ENCODE results near the gene SEMA3B. TPM values are rescaled to one million over a fixed set of nuclear protein-coding genes. Genes with fewer than 3 reads are reported as not detected.
A peak's percentile ranks its signal among the peaks of the same experiment; 100 is the strongest.
"Not testable (repeated sequence)": the region's sequence is repeated elsewhere in the genome, so short reads cannot be mapped to it uniquely, and the experiment has no call there.

SEMA3B gene
- total RNA-seq, 1 donor from 2014 or later, result 2.3 TPM

DNA sequence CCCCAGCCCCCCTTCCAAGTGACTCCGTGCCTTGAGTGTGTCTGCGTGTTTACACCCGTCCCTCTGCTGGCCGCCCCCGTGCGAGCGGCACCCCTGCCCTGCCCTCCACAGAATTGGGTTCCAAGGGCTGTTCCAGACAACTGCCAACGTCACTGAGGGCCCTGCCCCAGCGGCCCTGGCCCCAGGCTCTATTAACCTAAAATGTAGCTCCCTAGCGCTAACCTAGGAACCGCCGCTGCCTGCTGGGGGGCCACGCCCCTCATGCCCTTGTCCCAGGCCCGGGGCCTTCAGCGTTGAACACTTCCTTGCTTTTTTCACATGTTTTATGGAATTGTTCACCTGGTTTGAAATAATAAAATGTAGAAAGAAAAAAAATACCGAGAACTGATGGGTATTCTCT lies 10.0 kb upstream of the SEMA3B start:
- no peak for DNase-seq

DNA sequence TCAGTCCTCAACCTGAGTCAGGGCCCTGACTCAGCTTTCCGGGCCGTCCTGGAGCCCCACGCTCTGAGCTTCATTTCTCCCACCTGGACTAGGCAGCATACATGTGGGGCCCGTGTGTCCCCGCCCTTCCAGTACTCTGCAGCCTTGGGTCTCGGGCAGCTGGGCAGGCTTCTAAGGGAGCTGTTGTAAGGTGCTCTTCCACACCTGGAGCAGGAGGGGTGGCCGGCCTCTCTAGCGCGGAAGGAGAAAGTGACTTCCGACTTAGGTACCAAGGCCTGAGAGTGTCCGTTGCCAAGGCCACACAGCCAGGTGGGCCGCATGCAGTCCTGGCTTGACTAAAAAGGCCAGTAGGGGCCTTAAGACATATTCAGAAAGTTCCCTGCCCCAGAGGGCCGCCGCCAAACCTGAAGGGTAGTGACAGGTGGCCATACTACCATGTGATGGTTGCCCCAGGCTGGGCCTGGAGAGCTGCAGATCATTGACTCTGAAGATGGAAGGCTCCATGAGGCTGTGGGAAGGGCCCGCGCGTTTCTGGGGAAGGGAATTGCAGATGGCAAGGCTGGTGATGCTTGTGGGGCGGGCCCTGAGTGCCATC lies 9.4 kb upstream of the SEMA3B start:
- no peak for DNase-seq

DNA sequence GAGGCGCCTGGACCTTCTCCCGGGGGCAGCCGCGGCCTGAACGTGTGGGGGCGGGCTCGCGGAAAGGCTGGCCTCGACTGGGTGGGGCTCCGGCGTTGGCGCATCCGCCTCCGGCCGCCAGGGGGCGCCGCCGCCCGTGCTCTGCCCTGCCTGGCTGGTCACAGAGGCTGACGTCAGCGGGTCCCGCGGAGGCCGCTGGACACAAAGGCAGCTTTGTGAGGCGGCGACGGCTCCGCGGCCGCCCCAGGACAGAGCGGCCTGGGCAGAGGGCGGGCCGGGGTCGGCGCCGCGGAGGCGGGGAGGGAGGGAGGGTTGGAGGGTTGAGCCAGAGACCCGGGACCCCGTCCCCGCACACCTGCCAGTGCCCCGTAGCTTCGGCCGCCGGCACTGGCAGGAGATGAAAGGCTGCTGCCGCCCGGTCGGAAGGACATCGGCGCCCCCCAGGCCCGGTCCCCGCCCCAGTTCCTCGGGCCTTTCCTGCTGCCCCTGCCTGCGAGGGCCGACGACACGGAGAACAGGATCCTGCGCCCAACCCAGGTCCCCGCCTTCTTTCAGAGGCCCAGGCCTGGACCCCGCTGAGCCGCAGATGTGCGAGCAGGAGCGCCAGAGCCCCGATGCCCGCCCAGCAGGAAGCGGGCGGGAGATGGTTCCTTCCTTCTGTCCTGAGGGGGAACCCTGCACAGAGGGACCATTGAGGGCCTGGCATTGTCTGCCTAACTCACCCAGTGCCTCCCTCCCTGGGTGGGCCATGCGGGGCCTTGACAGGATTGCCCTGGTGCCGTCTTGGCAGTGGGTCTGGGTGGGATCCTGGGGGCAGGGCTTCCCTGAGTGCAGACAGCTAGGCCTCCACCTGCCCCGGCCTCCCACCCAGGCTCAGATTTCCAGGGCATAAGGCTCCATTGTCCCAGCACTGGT lies 8.7 kb upstream of the SEMA3B start:
- DNase-seq, result peak; percentile 87

DNA sequence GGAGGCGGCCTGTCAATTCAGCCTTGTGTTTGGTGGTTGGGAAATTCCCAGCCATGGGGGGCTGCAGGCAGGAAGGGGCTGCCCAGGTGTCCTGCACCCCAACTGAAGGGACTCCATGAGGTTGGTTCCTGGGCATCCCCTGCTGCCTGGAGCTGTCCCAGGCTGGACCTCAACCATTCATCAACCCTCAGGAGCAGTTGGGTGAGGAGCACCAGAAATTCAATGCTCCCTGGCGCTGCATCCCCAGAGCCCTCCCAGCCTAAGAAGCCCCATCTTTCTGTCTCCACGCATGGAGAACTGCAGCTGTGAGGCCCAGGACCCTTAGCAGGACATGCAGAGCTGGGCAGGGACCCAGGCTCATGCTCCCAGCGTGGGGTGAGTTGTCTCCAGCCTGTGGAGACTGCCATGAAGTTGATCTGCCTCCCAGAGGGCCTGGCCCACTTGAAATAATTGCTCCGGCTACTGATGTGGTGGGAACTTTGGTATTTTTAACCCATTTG lies 8.0 kb upstream of the SEMA3B start:
- no peak for DNase-seq

DNA sequence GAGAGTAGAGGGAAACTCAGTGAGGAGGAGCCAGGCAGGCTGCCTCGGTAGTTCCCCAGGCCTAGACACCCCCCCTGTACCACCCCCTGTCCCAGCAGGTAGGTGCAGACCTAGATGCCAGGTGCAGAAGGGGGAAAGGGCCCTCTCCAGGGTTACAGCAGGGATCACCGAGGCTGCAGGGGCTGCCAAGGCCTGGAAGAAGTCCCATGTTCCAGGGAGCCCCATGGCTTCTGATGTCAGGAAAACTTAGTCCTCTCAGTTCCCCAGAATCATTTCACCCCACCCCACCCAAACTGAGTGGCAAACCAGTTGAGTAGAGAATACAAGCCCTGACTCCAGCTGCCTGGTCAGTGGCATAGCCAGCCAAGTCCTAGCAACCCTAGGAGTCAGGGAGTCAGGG lies 7.4 kb upstream of the SEMA3B start:
- DNase-seq, result no peak

DNA sequence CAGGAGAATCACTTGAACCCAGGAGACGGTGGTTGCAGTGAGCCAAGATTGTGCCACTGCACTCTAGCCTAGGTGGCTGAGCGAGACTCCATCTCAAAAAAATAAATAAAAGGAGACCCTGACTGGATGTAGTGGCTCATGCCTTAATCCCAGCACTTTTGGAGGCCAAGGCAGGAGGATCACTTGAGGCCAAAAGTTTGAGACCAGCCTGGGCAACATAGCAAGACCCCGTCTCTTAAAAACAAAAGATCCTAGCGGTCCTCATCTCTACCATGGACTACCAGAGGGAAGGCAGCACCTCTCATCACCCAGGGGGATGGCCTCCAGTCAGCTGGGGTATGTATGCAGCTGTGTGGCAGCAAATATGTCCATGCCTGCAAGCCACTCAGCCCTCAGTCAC lies 6.7 kb upstream of the SEMA3B start:
- DNase-seq, result not testable (repeated sequence)

DNA sequence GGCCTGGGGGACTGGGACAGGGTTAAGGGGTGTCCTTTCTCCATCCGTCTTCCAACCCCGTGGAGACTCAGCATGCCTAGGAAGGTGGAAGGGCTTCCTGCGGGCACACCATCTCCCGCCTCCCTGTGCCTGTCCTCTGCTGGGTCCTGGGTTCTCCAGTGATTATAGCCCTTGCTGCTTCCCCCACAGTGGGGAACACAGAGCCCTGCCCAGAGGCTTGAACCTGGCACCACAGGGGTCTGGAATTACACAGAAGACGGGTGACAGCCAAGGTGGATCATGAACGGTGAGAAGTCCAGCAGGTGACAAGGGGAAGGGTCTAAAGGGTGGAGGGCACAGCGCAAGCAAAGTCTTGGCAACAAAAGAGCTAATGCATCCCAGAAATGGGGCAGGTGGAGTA lies 6.2 kb upstream of the SEMA3B start:
- no peak for DNase-seq

DNA sequence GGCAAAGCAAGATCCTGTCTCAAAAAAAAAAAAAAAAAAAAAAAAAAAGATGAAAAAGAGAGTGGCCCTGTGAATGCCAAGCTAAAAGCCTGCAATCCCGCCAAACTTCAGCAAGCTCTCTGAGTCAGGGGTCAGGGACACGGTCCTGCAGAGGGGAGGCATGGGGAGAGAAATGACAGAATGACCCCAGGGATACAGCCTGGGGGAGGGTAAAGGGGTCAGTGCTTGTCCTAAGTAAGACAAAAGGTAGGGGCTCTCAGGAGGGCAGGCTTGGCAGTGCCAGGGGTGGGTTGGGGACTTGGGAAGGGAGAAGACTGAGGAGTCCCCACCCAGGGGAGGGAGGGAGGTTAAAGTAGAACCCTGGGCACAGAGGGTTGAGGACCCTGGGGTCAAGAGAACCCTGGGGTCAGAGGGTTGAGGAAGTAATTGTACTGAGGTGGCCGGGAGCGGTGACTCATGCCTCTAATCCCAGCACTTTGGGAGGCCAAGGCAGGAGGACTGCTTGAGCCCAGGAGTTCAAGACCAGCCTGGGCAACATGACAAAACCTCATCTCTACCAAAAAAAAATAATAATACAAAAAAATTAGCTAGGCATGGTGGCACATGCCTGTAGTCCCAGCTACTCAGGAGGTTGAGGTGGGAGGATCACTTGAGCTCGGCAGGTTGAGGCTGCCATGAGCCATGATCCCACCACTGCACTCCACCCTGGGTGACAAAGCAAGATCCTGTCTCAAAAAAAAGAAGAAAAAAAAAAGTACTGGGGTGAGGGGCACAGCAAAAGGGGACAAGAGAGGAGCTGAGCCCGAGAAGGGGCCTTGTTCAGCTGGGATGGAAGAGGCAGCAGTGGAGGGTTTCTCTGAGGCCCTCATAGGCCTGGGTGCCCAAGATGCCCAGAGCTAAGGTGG lies 5.2 kb upstream of the SEMA3B start:
- DNase-seq, result no peak

DNA sequence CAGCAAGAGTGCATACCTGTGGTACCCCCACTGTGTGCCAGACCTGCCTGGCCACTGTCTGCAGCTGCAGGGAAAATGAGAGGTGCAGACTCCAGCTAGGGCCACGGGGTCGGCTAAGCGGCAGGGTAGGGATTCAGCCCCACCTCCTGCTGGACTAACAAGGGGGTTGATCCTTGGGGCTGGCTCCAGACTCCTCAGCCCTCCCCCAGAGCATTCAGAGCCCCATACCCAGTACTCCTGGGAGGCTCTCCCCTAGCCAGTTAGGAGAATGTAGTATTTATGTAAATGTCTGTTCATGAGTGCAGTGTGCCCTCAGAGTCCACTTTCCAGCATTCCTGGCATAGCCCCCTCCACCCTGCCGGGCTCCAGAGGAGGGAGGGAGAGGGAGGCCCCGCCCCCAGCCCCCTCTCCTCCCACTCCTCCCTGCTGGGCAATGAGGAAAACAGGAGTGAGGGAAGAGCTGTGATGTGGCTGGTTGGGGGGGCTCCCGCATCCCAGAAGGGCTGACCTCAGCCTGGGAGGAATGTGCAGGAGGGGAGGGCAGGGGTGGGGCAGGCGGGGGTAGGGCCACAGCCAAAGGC lies 4.5 kb upstream of the SEMA3B start:
- DNase-seq, result peak; percentile 81

DNA sequence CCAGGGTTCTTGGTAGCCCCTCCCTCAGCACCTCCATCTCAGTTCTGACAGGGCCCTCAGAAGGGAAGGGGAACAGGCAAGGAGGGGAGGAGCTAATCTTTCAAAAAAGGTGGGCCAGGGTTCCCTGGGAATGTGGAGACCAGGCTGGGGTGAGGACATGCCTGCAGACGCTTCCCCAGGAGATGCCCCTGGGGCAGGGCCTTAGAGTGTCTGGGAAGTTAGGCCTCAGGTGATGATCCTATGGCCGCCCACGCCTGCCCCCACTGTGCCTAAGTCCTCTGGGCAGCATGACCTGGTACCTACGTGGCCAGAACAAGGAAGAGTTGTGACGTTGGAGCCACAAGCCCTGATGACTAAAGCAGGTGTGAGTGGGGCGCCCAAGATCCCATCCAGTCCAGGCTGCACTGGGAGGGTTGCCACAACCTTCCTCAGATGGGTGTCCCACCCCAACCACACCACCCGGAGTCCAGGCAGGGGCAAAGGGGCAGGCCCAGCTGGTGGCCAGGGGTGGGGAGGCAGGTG lies 3.9 kb upstream of the SEMA3B start:
- DNase-seq, result no peak

DNA sequence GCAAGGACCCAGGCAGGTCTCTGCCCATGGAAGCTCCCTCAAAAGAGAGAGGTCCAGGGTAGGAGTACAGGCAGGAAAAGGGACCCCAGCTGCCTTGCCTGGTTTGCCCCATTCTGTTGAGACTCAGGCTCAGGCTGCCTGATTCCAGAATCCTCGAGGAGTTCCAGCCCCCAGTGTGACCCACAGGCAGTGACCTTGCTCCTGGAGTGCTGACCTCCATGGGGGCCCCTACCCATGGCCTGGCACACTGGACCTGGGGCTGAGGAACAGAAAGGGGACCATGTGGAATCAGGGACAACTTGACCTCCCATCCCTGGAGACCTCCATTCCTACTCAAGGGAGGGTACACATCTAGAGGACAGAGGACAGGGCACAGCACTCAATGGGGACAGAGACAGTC lies 3.4 kb upstream of the SEMA3B start:
- no peak for DNase-seq

DNA sequence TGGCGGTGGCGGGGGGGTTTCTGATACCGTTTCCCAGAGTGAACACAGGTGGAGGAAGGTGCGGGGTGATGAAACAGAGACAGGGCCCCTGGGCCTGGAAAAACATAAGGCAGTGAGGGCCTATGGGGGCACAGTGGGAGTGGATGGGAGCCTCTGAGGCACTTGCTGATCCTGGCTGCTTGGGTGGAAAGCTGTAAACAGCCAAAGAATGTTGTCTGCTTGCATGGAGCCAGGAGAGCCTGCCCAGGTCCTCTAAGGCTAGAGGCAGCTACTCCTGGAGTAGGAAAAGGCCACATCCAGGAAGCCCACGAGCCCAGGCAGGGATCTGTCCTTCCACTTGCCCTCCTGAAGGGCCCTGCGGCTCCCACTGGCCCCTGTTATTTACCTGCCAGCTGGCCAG lies 2.9 kb upstream of the SEMA3B start:
- no peak for DNase-seq

DNA sequence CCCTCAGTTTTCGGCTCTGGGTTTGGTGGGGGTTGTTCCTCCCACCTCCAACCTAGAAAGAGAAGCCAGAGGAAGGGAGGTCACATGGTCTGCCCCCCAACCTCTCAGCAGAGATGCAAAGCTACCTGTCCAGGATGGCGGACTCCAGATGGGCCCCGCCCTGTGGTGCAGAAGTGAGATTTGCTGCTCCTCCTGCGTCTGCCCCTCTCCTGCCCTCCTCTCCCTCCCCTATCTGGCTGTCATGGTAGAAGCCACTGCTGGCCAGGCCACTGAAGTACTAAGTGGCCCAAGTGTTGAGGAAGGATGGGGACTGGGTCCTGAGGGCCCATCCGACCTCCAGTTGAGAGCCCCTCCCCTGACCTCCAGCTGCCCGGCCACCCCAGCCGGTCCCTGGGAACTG lies 2.1 kb upstream of the SEMA3B start:
- DNase-seq, result no peak

DNA sequence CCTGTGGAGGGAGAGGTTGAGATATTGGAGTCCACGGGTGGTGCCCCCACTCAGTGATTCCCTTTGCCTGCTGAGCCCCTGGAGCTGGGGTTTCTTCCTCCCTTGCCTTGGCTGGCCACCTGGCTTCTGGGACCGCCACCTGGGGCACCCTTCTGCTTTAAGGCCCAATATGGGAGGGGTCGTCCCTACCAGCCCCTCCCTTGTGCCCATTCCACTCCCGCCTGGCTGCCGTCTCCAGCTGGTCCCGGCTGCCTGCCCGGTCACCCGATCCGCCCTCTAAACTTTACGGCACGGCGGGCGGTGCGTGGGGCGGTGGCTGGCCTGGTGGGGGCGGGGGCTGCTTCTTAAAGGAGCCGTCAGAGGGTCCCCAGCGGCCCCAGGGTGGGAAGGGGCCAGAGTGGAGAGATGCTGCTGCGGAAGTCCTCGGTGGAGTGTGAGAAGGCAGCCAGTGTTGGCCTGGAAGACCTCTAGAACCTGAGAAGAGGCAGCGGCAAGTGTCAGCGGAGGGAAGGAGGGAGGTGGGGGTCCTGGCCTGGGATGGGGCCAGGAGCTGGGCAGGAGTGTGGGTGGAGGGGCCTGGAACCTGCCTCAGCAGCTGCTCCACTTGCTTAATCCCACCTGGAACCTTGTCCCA lies 1.6 kb upstream of the SEMA3B start:
- DNase-seq, result no peak

DNA sequence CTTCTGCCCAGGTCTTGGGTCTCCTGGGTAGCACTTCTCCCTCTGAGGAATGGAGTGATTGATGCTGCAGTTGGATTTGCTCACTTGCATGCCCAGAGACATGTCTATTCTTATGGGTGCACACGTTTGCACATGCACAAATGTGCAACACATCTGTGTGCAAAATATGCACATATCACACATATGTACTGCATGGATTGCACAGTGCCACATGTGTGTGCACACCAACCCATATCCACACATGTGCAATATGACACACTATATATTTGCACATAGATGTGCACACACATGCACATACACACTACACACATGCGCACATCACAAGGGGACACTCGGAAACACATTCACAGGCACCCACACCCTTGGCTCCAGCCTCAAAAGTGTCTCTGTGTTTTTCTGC lies 671 bp upstream of the SEMA3B start:
- DNase-seq, result no peak

DNA sequence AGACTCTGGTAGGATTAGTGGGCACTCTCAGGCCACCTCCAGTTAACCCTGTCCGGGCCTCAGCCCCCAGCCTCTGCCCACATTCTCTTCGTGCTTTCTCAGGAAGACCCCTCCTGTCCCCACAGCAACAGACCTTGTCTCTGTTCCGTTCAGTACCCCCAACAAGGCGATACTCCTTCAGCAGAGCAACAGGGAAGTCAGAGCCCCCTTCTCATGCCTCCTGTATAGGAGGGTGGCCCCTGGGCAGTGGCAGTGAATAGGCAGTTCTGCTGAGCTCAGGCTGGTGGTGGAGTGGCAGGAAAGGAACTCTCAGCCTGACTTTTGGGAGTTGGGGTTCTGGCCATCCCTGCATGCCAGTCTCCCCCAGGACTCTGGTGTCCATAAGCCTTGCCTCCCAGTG lies 513 bp downstream of the SEMA3B start:
- no peak for DNase-seq

DNA sequence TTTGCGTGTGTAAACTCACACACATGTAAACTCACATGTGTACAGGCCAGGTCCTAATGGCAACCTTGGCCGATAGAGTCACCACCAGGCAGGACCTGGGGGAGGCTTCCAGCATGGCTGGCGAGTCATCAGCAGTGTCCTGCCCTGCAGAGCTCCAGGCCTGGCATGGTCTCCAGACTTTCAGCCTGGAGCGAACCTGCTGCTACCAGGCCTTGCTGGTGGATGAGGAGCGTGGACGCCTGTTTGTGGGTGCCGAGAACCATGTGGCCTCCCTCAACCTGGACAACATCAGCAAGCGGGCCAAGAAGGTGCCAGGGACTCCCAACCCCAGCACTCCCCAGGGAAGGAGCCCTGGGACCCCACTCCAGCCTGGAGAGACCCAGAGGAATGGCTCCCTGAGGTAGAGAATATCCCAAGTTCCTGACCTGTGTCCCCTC lies 1.0 kb downstream of the SEMA3B start:
- DNase-seq, result no peak

DNA sequence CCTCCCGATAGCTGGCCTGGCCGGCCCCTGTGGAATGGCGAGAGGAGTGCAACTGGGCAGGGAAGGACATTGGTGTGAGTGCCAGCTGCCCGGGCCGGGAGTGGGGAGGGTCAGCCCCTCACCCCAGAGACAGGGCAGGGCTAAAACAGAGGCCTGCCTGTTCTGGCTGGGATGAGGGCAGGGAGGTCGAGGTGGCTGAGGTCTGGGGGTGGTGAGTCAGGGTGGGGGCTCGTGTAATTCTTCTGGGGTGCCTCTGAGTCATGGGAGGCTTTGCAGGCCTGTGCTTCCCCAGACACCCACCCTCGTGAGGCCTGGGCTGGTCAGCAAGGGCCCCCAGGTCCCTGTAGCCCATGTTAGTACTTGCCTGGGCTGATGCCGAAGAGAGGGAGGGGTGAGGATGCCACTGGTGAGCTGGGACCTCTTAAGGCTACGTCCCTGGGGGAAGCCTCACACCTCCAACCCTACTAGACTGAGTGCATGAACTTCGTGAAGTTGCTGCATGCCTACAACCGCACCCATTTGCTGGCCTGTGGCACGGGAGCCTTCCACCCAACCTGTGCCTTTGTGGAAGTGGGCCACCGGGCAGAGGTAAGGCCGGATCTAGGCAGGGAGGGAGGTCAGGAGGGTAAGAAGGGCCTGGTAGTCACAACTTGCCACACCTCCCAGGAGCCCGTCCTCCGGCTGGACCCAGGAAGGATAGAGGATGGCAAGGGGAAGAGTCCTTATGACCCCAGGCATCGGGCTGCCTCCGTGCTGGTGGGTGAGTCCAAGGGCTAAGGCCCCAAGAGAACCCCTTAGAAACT lies 1.7 kb downstream of the SEMA3B start:
- DNase-seq, result no peak

DNA sequence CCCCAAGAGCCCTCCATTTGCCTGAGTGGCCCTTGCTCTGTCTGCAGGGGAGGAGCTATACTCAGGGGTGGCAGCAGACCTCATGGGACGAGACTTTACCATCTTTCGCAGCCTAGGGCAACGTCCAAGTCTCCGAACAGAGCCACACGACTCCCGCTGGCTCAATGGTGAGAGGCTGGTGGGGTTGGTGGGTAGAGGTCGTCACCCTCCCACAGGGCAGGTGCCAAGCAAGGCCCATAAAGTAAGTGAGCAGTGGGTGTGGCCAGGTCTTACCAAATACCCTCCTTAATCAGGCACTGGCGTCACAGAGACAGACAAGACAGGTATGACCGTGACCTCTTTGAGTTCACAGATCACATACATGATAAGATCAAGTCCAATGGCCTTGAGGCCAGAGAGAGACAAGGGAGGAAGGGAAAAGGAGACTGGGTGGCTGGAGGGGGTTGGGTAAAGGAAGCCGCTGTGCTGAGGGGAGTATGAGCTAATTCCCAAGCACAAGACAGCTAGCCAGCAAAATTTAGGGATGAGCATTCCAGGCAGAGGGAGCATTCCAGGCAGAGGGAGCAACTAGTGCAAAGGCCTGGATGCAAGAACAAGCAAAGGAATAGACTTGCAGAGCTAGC lies 2.5 kb downstream of the SEMA3B start:
- no peak for DNase-seq

DNA sequence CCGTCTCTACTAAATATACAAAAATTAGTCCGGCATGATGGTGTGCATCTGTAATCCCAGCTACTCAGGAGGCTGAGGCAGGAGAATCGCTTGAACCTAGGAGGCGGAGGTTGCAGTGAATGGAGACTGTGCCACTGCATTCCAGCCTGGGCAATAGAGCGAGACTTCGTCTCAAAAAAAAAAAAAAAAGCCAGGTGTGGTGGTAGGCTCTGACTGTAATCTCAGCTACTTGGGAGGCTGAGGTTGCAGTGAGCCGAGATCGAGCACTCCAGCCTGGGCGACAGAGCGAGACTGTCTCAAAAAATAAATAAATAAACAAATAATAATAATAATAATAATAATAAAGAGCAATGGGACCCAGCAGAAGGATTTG lies 3.6 kb downstream of the SEMA3B start:
- not testable (repeated sequence) for DNase-seq

Measured in occipital lobe (tissue), 2 donors.